HCT116 (cell line): ENCODE measurements around the gene AFP. TPM values are rescaled to one million over a fixed set of nuclear protein-coding genes. Genes with fewer than 3 reads are reported as not detected.

Experiments used
- ATAC-seq: fragments of 200-7000 bp; cut with Tn5 transposase; 2 replicates; pipeline ENCODE4 v1.9.1; 2020; ENCODE audit warnings: mild to moderate bottlenecking, moderate library complexity
- BruUV-seq: library from RNA; stranded (reverse); fragments of 400-500 nt; replicated peaks from 2 replicates; lab custom pipeline; 2021; lab: Mats Ljungman, UMichigan
- CTCF ChIA-PET: fragments of 300-600 bp; sonication (Branson Sonifier 250); formaldehyde crosslinking; loops from one replicate; lab custom pipeline; 2021; ENCODE audit warnings: antibody characterized with exemption; lab: Charles Lee
- POLR2A ChIA-PET: fragments of 300-600, 350-600 bp; sonication (Branson Sonifier 250); formaldehyde crosslinking; loops from one replicate; lab custom pipeline; 2021; ENCODE audit warnings: antibody characterized with exemption; lab: Charles Lee
- RAD21 ChIA-PET, 2 experiments: fragments of 300-600 bp; sonication (Branson Sonifier 250); formaldehyde crosslinking; loops; one replicate each; lab custom pipeline; 2023; ENCODE audit warnings: low total read pairs in 2 of 2; ENCODE audit not compliant: uncharacterized antibody in 2 of 2, unreplicated experiment in 2 of 2, low non-redundant PET in 1 of 2; lab: Charles Lee
- DNase-seq: peaks from one replicate; pipeline ENCODE4 v3.0.0-alpha.2; 2010; ENCODE audit warnings: low read depth, low spot score
- H2AFZ ChIP-seq: fragments of 200-600 bp; shearing (Covaris generic), sonication (generic); 2 replicates; pipeline ENCODE4 v1.6.1; 2017; ENCODE audit warnings: low read depth, mixed run types, mixed read lengths, antibody characterized with exemption, low read length; ENCODE audit not compliant: poor library complexity, severe bottlenecking
- H3K27ac ChIP-seq: 2 replicates; pipeline ENCODE4 v1.5.1; 2012; ENCODE audit warnings: low read depth, low read length
- H3K27me3 ChIP-seq: fragments of 200-600 bp; sonication (generic); 2 replicates; pipeline ENCODE4 v1.6.1; 2016; ENCODE audit warnings: mixed run types, low read length, mixed read lengths; ENCODE audit not compliant: insufficient read depth
- H3K36me3 ChIP-seq, 2 experiments: fragments of 200-500 bp in 1 of 2; fragments of 200-600 bp in 1 of 2; sonication (Bioruptor generic) in 1 of 2; sonication (generic) in 1 of 2; 2 replicates each; pipeline versions ENCODE4 v1.5.1 to v1.6.1; 2014 to 2016; ENCODE audit warnings: low read length in 2 of 2, inconsistent platforms in 1 of 2, mixed read lengths in 1 of 2, mixed run types in 1 of 2; ENCODE audit not compliant: insufficient read depth in 2 of 2, control insufficient read depth in 1 of 2
- H3K4me1 ChIP-seq, 2 experiments: fragments of 200-600 bp in 1 of 2; sonication (generic) in 1 of 2; 2 replicates each; pipeline versions ENCODE4 v1.5.1 to v1.6.1; 2012 to 2017; ENCODE audit warnings: low read length in 2 of 2, inconsistent platforms in 1 of 2, mild to moderate bottlenecking in 1 of 2, mixed read lengths in 1 of 2, mixed run types in 1 of 2, moderate library complexity in 1 of 2; ENCODE audit not compliant: insufficient read depth in 2 of 2, control insufficient read depth in 1 of 2
- H3K4me2 ChIP-seq: fragments of 200-600 bp; sonication (generic); 2 replicates; pipeline ENCODE4 v1.6.1; 2017; ENCODE audit warnings: mixed run types, low read length, mixed read lengths
- H3K4me3 ChIP-seq, 2 experiments: fragments of 200-600 bp in 1 of 2; sonication (generic) in 1 of 2; replicated peaks in 1 of 2; 2 replicates each; pipeline ENCODE4 v1.5.1; 2011 to 2016; ENCODE audit warnings: low read length in 2 of 2, control low read depth in 1 of 2, low read depth in 1 of 2, mild to moderate bottlenecking in 1 of 2, mixed read lengths in 1 of 2, mixed run types in 1 of 2
- H3K79me2 ChIP-seq: fragments of 200-600 bp; sonication (generic); 2 replicates; pipeline ENCODE4 v1.6.1; 2017; ENCODE audit warnings: mild to moderate bottlenecking, mixed run types, low read length, moderate library complexity, mixed read lengths; ENCODE audit not compliant: insufficient read depth
- H3K9ac ChIP-seq: fragments of 200-600 bp; sonication (generic); 2 replicates; pipeline ENCODE4 v1.6.1; 2016; ENCODE audit warnings: low read length, mixed read lengths
- H3K9me2 ChIP-seq: fragments of 200-600 bp; sonication (generic), shearing (Covaris generic); 2 replicates; pipeline ENCODE4 v1.6.1; 2017; ENCODE audit warnings: mixed run types, mild to moderate bottlenecking, moderate library complexity; ENCODE audit not compliant: insufficient read depth
- H3K9me3 ChIP-seq, 2 experiments: fragments of 200-500 bp in 1 of 2; fragments of 200-600 bp in 1 of 2; sonication (Bioruptor generic) in 1 of 2; sonication (generic) in 1 of 2; 2 replicates each; pipeline ENCODE4 v1.6.1; 2014 to 2017; ENCODE audit warnings: low read length in 2 of 2, mixed read lengths in 2 of 2, inconsistent platforms in 1 of 2, low read depth in 1 of 2, mild to moderate bottlenecking in 1 of 2, mixed run types in 1 of 2, moderate library complexity in 1 of 2; ENCODE audit not compliant: control insufficient read depth in 1 of 2, insufficient read depth in 1 of 2
- H4K20me1 ChIP-seq: fragments of 200-600 bp; sonication (generic), shearing (Covaris generic); 2 replicates; pipeline ENCODE4 v1.6.1; 2017; ENCODE audit warnings: mixed run types, mild to moderate bottlenecking, moderate library complexity; ENCODE audit not compliant: insufficient read depth
- CEBPB ChIP-seq: IDR thresholded peaks from 2 replicates; pipeline ENCODE4 v1.6.1; 2012; ENCODE audit warnings: low read depth
- FOSL1 ChIP-seq: IDR thresholded peaks from 2 replicates; pipeline ENCODE4 v1.6.1; 2012; ENCODE audit warnings: low read depth
- POLR2A ChIP-seq: IDR thresholded peaks from 2 replicates; pipeline ENCODE4 v1.7.0; 2011; ENCODE audit warnings: borderline replicate concordance; ENCODE audit not compliant: insufficient read depth, insufficient read length; ENCODE audit errors: extremely low read depth
- YY1 ChIP-seq: IDR thresholded peaks from 2 replicates; pipeline ENCODE4 v1.6.1; 2011; ENCODE audit warnings: low read length, low read depth, moderate library complexity, mild to moderate bottlenecking; ENCODE audit not compliant: insufficient replicate concordance; ENCODE audit errors: extremely low read depth
- intact Hi-C: fragments of 100-400 bp; cut with micrococcal nuclease; formaldehyde crosslinking; loops from 2 replicates; pipeline ENCODE4 v1.10.0; 2022
- total RNA-seq: library from RNA; stranded (reverse); gene quantifications from one replicate; pipeline ENCODE4 v1.2.1, GENCODE V29; 2021; ENCODE audit not compliant: unreplicated experiment
- TF ChIP-seq, protein P1 (sequence below), 3 experiments: fragments of 200-600 bp in 1 of 3; sonication (generic) in 1 of 3; IDR thresholded peaks in 2 of 3; conservative IDR thresholded peaks in 1 of 3; 2 replicates each; pipeline ENCODE4 v1.5.1; 2012 to 2017; ENCODE audit warnings: low read depth in 2 of 3, low read length in 2 of 3, antibody characterized with exemption in 1 of 3, borderline replicate concordance in 1 of 3, control low read depth in 1 of 3, mild to moderate bottlenecking in 1 of 3, mixed read lengths in 1 of 3, mixed run types in 1 of 3, moderate library complexity in 1 of 3; ENCODE audit not compliant: insufficient read depth in 1 of 3
- TF ChIP-seq, protein P2 (sequence below): IDR thresholded peaks from 2 replicates; pipeline ENCODE4 v1.6.1; 2012

AFP gene
- total RNA-seq, 1 experiment from 2014 or later, result 1.6 TPM

DNA sequence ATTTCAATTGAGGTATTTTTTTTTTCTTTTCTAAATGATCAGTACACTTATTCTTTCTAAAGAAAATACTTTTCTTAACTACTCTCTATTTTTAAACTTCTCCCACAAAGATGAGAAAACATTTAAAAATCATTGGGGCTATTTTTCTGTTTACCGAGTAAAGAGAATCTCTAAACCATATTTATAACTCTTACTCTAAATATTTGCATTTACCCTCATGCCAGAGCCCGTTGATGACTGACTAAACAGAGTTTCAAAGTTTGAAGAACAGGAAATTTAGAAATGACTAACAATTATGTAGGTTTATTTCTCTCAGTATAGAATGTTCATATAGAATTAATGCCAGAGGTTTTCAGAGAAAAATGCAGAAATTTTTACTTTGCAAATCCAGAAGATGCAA, 34.6 kb upstream of the AFP start:
- H3K9ac ChIP-seq, result no peak overlapping the region

DNA sequence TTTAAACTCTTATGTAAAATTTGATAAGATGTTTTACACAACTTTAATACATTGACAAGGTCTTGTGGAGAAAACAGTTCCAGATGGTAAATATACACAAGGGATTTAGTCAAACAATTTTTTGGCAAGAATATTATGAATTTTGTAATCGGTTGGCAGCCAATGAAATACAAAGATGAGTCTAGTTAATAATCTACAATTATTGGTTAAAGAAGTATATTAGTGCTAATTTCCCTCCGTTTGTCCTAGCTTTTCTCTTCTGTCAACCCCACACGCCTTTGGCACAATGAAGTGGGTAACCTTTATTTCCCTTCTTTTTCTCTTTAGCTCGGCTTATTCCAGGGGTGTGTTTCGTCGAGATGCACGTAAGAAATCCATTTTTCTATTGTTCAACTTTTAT, 32.0 kb upstream of the AFP start, which contains the start of gene ALB:
TSS of gene ALB (plus strand) at position 246 of the 400 bp plus-strand sequence. CDS start at position 287, 41 bp downstream.
- Histone ChIP-seq H4K20me1 (no peaks in the 10 kb centered on the region; the same call in 1 of the 2 replicates), H3K9ac (no peak within 1 kb of the TSS), H3K27me3 (no peaks in the 10 kb centered on the region), H3K4me3 (no peak within 1 kb of the TSS), H2AFZ (no peak within 1 kb of the TSS), H3K4me2 (no peak within 1 kb of the TSS), H3K4me1 (no peaks in the 10 kb centered on the region), H3K9me3 (no peaks in the 10 kb centered on the region), H3K36me3 (no peaks in the 10 kb centered on the region), H3K79me2 (no peaks in the 10 kb centered on the region), H3K27ac (no peak within 1 kb of the TSS), H3K9me2 (no peaks in the 10 kb centered on the region)
- no peak for TF ChIP-seq YY1
- TF ChIP-seq, protein P1, sequence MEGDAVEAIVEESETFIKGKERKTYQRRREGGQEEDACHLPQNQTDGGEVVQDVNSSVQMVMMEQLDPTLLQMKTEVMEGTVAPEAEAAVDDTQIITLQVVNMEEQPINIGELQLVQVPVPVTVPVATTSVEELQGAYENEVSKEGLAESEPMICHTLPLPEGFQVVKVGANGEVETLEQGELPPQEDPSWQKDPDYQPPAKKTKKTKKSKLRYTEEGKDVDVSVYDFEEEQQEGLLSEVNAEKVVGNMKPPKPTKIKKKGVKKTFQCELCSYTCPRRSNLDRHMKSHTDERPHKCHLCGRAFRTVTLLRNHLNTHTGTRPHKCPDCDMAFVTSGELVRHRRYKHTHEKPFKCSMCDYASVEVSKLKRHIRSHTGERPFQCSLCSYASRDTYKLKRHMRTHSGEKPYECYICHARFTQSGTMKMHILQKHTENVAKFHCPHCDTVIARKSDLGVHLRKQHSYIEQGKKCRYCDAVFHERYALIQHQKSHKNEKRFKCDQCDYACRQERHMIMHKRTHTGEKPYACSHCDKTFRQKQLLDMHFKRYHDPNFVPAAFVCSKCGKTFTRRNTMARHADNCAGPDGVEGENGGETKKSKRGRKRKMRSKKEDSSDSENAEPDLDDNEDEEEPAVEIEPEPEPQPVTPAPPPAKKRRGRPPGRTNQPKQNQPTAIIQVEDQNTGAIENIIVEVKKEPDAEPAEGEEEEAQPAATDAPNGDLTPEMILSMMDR (IDR thresholded peaks at IDR 0.05 in 2 of 3, conservative IDR thresholded peaks at IDR 0.05 in 1 of 3; ENCODE audit: borderline replicate concordance in 1 of 3, insufficient read depth in 1 of 3, low read depth in 2 of 3, low read length in 2 of 3), result no peak
- ChIA-PET CTCF (no interaction called here), RAD21 (no interaction called here), POLR2A (no interaction called here)
- ATAC-seq (no peak), DNase-seq (no peak)
- intact Hi-C loops, result no loop called here
- no TSS peak for BruUV-seq

More for the DNA sequence above, 34.6 kb upstream of the AFP start:
- Histone ChIP-seq H3K36me3 (no peaks in the 10 kb centered on the region), H3K79me2 (no peaks in the 10 kb centered on the region), H4K20me1 (no peaks in the 10 kb centered on the region; the same call in 1 of the 2 replicates), H3K27me3 (no peaks in the 10 kb centered on the region), H3K4me1 (no peaks in the 10 kb centered on the region), H3K9me2 (no peaks in the 10 kb centered on the region), H3K4me3 (no peak overlapping the region), H3K27ac (no peak overlapping the region), H3K4me2 (no peak overlapping the region), H3K9me3 (no peaks in the 10 kb centered on the region), H2AFZ (no peak overlapping the region)
- ChIA-PET RAD21 (no interaction called here), CTCF (no interaction called here), POLR2A (no interaction called here)
- intact Hi-C loops, result no loop called here
- no peak for ATAC-seq
- BruUV-seq, result no TSS peak
- TF ChIP-seq, protein P1 (IDR thresholded peaks at IDR 0.05 in 2 of 3, conservative IDR thresholded peaks at IDR 0.05 in 1 of 3; ENCODE audit: borderline replicate concordance in 1 of 3, insufficient read depth in 1 of 3, low read depth in 2 of 3, low read length in 2 of 3), result no peak
- TF ChIP-seq CEBPB (no peak), FOSL1 (no peak), POLR2A (no peak)
- TF ChIP-seq, protein P2, sequence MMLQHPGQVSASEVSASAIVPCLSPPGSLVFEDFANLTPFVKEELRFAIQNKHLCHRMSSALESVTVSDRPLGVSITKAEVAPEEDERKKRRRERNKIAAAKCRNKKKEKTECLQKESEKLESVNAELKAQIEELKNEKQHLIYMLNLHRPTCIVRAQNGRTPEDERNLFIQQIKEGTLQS, result no peak
- DNase-seq, result no peak
